HG02870 (cell line): ENCODE measurements around the gene NUP210L.

Experiments
- ATAC-seq: cut with Tn5 transposase; IDR thresholded peaks from one replicate; pipeline ENCODE4 v1.9.1; 2021; ENCODE audit warnings: mild to moderate bottlenecking, moderate library complexity; ENCODE audit not compliant: unreplicated experiment

Gene NUP210L

DNA sequence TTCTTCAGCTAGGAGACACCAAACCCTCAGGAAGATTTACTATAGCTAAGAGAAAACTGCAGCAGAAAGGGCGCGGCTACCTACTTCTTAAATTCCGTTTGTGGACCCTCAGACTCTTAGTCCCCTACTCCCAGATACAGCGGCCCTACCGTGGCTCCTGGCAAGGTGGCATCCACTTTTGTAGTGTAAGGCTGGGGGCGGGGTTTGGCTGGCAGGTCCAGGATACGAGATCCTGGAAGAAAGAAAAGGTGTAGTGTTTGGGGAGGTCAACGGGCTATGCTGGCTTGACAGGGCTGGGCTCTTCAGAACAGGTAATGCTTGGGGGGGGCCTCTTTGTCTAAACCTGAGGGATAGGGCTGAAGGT is 186.9 kb downstream of the NUP210L start:
- ATAC-seq: no peak

DNA sequence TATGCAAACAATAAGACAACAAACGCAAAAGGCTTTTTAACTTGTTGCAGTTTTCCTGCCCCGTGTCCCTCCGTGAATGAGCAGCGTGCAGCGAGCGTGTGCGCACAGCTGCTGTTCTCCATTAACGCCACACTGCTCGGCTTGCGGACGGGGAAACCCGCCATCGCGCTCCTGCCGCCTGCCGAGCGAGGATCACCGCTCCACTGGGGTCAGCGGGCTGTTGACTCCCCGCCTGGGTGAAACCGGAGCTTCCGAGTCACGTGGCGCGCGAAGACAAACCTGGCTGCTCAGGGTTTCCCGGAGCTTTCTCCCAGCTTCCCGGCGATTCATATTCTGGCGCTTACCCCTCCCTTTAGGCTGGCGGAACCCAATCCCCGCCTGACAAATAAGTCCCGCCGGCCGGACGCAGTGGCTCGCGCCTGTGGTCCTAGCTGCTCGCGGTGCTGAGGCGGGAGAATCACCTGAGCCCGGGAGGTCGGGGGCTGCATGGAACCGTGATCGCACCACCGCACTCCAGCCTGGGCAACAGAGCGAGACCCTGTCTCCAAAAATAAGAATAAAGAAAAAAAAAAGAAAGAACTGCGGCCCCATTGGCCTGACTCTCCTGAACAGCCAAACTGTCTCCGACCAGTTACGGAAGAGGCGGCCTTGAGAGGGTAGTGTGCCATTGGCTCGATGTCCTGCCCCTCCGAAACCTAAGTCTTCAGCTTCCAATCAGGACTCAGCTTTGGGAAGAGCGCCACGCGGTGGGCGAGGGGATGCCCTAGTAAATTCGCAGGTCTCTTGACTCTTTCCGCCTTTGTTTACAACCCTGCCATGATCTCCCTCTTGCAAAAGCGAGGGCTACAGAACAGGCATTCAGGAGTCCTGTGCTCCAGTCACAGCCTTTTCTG is 187.5 kb downstream of the NUP210L start, which contains the start of gene CREB3L4:
Gene CREB3L4 (plus strand): TSS at position 796 of the 893 bp plus-strand sequence. CDS start 624 bp downstream, outside the sequence.
- ATAC-seq: peak; percentile 59

DNA sequence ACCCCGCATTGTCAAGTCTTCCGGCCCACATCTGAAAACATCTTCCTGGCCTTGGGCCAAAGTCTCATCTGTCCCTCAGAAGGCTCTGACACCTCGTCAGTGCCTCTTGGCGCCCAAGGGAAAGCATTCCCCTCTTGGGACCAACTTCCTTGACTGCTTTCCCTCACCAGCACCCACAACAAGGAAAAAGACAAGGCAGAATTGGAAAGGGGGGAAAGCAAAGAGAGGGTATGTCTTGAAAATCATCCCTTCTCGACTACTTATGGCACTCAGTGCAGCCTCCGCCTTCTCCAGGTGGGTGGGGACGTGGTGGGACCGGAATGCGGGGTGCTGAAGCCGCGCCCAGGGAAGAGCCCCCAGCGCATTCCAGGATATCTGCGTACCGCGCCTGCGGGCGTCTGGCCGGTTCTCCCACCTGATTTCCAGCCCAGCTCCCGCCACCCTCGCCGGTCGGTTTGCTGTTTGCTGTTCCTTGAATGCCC is 191.0 kb downstream of the NUP210L start:
- no peak for ATAC-seq

DNA sequence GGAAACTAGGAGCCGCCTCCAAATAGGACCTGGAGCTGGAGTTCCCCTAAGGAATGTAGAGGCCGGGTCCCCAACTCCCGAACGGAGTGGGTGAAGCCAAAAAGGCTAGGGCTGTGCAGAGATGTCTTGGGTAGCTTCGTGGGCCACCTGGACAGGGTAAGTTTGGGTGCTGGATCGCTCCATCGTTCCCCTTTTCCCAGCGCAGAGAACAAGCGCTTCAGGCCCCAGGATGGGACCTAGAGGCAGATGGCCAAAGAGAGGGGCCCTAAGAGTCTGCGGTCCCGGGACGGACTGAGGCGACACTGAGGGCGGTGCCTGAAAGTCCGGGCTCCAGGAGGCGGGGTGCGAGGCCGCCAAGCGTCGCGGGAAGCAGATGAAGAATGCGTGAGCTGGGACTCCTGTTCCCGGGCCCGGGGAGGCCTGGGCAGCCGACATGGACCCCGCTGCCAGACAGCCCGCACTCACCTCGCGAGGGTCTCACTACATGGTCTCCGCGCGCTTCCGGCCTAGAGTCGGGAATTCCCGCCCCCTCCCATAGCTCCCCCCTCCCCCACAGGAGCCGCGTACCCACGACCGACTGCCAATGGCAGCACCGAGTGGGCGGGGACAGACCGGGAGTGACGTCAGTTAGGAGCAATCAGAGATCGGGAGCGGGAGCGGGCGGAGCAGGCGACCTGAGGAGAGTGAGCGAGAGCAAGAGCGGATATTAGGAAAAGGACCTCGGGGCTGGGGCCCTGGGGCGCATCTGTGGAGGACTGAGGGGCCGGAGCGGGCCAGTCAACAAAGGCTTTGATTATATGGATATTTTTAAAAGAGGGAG is 191.6 kb downstream of the NUP210L start, which contains the start of gene SLC39A1:
Gene SLC39A1 (minus strand): TSS at position 508 of the 820 bp plus-strand sequence. CDS start 822 bp downstream, outside the sequence.
- peak; percentile 57 for ATAC-seq

DNA sequence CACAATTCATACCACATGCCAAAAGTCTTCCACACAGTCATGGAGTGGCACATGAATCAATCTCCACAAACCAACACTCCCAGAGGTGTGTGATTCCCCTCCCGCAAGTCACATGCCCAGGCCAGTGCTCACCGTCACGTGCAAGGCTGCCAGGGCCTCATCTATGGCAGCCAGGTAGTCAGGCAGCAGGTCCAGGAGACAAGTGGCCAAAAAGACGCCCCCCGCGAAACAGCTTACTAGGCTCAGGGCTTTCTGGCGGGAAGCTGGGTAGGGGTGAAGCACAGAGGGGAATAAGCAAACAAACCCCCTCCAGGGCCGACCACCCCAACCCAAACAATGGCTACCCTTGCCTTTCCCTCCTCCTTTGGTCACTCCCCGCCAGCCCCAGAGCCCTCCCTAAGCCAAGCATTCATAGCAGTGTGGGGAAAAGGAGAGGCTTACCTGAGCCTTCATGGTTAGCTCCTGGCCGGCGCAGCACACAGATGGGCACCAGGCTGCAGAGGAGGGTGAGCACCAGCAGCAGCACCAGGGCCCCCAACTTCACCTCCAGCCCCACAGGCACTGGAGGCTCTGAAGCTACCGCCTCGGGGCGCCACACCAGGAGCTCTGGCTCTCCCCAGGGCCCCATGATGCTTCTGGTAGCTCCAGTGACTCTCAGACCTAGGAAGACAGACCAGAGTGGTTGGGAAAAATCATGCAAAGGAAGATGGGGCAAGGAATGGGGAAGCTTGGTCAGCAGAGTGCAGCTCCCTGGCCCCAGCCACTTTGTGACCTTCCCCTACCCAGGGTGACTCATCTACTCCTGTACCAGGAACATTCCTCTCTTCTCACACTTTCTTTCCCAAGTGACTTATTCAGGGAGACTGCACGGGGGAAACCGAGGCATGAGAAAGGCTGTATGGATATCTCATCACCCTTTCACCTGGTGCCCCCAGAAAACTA is 192.5 kb downstream of the NUP210L start:
- ATAC-seq: no peak

DNA sequence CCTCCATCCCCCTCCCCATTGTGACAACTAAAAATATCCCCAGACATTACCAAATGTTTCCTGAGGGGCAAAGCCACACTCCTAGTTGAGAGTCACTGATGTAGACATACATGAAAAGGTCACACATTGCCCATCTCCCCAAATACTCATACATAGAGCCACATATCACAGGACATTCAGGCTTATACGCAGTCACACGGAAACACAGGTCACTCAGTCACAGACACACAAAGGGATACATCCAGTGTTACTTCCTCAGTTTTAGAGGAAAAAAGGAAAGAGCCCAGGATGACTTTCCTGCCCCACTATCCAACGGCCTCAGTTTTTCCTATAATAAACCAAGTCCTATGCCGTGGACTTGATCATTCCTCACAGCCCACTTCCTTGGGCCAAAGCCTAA is 193.5 kb downstream of the NUP210L start:
- ATAC-seq: no peak

DNA sequence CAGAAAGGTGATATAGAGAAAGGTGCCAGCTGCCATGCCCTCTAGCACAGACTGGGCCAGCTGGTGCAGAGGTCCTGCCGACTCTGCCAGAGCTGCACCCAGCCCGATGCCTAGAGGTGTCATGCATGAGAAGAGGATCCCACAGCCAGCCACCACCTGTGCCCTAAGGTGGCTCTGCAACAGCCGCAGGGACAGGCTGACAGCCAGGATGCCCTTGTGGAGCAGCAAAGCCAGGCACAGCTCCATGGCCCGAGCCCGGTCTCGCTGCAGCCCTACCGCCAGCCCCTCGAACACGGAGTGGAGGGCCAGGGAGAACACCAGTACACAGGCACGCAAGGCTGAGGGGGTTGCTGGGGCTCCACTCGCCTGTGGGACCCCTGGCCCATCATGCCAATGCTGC is 194.7 kb downstream of the NUP210L start:
- no peak for ATAC-seq

DNA sequence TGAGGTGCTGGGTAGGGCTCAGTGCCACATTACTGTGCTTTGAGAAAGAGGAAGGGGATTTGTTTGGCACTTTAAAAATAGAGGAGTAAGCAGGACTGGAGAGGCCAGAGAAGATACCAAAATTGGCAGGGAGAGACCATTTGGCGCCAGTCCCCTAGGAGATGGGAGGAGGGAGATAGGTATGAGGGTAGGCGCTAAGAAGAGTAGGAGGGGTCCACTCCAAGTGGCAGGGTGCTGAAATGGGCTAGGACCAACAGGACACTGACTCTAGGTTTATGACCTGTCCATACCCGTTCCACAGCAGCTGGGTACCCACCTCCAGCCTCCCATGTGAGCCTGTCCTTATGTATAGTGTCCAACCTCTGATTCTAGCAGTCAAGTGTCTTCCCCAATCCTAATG is 195.4 kb downstream of the NUP210L start:
- ATAC-seq: no peak

DNA sequence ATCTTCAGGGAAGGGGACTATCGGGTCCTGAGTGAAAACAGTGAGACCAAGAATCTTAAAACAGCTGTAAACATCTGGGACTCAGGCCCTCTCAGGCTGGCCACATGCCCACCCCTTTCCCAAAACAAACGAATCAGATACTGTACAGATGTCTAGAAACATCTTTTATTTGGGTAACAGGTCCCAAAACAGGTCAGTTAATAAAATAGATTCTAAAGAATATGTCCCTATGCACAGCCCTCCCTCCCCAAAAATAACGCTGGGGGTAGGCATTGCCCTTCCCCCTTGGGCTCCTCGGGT is 196.0 kb downstream of the NUP210L start:
- no peak for ATAC-seq

DNA sequence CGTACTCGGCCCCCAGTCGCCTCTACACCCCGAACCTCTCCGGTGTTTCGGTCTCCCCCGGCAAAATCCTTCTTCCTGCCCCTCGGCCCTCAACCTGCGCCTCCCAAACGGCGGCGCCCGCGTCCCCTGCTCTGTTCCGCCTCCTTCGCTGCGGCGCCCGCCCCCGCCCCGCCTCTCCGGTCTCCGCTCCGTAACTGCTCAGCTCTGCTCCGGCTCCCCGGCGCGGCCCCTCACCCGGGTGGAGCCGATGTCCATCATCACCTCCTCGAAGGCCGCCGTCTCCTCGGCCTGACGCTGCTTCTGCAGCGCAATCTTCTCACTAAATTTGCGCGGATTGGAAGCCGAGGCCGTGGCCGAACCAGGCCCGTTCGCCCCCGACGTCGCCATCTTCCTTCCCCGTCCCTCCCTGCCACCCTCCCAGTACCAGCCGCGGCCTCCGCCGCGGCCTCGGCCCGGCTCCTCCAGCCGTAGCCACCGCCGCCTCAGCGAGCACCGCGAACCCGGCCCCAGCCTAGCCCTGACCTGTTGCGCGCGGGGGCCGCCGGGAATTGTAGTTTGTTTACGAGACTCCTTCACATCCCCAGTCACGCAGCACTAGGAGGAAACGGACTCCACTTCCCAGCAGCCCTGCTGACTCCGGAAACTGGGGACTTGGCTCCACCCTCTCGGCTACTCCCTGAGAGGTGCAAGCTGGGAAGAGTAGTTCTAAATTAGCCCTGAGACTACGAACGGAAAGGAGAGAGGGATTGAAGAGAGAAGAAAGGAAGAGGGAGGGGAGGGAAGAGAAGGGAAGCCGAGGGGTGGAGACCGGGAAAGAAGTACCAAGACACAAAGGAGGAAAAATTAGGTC is 196.5 kb downstream of the NUP210L start, which contains the start of gene CRTC2:
Gene CRTC2 (minus strand): TSS at position 502 of the 850 bp plus-strand sequence. CDS start 115 bp downstream, at position 387.
- ATAC-seq: peak; percentile 67

DNA sequence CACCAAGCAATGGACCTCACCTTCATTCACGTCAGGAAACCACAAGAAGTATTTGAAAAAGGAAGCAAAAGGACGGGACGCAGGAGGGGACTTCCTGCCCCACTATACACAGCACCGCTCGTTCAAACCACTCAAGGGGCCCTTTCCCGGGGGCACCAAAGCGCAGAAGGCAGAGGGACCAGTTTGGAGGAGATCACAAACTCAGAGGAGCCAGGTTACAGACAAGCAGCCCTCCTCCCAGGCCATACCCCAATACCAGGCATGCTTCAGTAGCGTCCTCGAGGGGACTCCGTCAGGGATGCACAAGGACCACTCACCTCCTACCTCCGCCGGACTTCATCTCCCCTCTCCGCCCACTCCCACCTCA is 197.1 kb downstream of the NUP210L start:
- no peak for ATAC-seq

DNA sequence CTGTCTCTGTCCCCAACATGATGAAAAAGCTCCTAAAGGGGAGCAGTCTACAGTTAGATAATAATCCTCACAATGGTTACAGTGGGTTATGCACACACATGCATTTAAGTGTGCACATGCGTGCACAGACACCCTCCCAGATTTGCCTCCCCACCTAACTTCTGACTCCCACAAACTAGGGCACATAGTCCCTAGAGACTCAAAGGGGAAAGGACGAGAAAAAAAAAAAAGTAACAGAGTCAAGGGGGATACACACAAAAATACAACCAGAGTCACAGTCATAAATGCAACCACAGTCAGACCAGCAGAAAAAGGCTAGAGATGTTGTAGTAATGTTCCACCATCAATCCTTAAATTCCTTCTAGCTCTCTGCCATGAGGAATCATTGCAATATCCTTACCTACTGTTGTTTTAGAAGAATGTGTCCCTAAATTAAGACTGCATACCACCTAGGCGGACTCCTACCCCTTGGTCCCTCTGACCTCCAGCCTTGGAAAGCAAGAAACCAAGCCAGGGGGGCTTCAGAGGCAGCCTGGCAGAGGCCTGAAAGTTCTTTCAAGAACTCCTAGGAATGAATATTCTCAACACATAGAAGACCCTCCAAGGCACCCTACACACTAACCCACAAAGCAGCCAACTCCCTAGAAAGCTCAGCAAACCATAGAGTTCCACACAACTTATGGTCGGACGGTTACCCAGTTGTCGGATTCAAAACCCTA is 197.7 kb downstream of the NUP210L start:
- ATAC-seq: no peak

DNA sequence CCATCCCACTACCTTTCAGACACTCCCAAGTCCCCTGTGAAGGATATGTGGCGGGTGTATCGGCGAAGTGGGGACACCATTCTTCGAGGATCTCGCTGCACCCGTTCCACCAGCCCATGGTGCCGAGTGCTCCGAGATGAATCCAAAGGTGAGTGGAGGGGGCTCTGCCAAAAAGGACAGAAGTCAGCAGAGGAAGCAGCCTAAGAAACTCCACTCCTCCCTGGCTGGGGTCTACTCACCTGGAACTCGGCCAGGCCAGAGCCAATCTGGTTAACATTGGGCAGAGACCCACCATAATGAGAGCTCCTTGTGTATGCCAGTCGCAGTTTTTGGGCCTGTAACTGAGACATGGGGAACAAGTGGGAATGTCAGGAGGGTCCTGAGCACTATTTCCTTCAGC is 200.0 kb downstream of the NUP210L start:
- ATAC-seq: no peak

DNA sequence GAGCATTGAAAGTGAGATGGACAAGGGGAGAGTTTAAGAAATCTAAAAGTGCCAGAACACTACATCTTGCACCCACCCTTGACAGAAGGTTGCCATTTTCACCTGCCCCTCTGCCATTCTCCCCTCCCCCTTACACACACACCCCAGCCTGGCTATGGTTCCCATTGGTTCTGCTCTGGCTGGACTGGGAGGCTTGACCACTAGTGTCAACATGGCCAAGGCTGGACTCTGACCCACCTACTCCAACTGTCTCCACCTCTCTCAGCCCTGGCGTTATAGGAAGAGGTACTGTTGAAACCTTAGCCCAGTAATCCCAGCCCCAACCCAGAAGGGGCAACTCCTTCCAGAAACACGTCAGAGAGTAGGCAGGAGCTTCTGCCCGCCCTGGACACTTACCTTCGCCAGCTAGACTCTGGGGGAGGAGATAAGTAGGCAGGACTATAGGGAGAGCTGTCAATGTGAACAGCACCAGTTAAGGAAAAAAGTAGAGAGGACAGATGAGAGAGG is 201.0 kb downstream of the NUP210L start:
- ATAC-seq: no peak

DNA sequence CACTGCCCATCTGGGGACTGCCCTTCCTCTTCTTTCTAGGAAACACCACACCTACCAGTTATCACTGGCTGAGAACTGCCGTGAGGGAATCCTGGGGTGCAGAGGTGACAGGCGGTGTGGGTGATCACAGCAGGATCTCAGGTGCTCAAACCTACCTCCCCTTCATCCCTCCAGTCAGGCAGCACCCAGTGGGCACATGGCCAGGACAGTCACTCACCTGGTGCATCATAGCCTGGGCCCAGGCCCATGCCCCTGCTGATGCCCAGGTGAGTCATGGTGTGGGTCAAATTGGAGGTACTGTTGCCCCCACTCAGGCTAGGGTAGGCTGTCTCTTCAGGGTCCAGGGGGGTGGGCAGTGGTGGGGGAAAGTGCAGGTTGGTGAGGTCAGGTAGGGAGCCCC is 203.1 kb downstream of the NUP210L start:
- ATAC-seq: no peak

DNA sequence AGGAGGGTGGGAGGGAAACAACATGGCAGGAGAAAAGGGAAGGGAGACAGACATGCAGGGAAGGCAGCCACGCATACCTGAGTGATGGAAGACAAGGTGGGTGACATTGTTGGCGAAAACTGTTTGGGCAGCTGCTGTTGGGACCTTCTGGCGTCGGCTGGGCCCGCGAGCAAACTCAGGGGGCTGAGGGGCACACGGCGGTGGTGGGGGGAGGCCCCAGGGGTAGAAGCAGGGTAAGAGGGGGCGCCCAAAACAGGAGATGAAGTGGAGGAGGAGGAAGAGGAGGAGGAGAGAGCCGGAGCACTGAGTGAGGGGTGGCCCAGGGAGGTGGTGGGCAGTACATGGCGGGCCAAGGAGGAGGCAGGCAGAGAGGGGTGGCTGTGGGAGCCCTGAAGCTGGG is 203.7 kb downstream of the NUP210L start:
- ATAC-seq: no peak

DNA sequence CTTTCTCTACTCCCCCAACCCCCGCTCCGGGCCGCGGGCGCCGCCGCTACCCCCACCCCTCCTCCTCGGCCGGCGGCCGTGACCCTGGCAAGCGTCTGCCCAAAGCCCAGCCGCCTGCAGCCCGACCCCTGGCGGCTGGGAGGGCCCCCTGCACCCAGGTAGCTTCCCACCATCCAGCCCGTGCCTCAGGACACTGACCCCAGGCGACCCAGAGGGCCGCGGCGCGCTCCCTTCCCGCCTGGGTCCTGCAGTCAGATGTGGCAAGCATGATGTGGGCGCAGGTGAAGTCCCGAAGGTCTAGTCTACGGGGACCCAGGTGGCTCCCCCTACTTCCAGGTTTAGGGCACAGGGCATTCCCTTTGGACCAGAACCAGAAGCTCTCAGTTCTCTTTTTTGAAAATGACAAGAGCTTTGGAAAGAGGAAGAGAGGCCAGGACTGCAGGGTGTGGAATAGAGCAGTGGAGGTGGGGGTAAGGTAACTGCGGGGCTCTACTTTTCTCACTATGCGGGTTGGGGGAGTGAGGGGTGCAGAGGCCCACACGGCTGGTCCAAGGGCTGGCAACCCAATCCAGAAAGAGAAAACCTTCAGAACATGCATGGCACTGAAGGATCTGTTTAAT is 208.1 kb downstream of the NUP210L start, which contains the start of gene DENND4B:
Gene DENND4B (minus strand): TSS at position 97 of the 620 bp plus-strand sequence. CDS start 2,344 bp downstream, outside the sequence.
- ATAC-seq: peak; percentile 60
